ENCODE data around the gene TAL1.

TAL1 gene

DNA sequence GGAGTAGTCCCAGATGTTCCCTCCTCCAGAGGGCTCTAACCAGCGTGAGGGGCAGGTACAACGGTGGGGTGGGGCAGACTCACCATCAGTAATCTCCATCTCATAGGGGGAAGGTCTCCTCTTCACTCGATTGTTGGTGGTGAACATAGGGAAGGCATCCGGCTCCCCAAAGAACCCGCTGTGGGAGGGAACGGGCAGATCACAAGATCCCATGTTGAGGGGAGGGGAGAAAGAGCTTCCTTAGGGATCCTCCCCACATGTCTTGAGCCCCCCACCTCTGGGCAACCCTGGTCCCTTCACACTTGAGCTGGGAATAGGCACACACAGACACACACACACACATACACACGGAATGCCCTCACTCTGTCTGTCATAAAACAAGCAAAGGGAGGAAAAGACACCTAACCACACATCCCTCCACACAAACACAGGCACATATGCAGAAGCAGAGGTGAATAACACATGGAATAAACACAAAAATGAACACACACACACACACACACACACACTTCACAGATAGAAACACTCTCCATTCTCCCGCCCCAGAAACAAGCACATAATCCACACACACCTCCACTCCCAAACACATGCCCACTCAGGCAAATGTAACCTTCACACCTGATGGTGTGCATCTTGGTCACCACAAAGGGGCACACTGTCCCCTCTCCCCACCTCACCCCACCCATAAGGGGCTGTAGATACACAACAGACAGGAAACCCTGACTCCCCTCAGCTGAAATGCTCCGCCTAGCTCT lies 7.9 kb downstream of the TAL1 start:
- TF ChIP-seq, protein P1, sequence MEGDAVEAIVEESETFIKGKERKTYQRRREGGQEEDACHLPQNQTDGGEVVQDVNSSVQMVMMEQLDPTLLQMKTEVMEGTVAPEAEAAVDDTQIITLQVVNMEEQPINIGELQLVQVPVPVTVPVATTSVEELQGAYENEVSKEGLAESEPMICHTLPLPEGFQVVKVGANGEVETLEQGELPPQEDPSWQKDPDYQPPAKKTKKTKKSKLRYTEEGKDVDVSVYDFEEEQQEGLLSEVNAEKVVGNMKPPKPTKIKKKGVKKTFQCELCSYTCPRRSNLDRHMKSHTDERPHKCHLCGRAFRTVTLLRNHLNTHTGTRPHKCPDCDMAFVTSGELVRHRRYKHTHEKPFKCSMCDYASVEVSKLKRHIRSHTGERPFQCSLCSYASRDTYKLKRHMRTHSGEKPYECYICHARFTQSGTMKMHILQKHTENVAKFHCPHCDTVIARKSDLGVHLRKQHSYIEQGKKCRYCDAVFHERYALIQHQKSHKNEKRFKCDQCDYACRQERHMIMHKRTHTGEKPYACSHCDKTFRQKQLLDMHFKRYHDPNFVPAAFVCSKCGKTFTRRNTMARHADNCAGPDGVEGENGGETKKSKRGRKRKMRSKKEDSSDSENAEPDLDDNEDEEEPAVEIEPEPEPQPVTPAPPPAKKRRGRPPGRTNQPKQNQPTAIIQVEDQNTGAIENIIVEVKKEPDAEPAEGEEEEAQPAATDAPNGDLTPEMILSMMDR (IDR thresholded peaks at IDR 0.05; ENCODE audit: low read depth, low read length): no peak
- no peaks in the 10 kb centered on the region for H3K4me1 ChIP-seq
- peaks cover 57% of the 10 kb centered on the region for H3K27me3 ChIP-seq
- no peak overlapping the region for H3K4me3 ChIP-seq (ENCODE audit: low read depth, low read length)
- H3K9me3 ChIP-seq: no peaks in the 10 kb centered on the region
- no peaks in the 10 kb centered on the region for H3K36me3 ChIP-seq
- DNase-seq: no peak

DNA sequence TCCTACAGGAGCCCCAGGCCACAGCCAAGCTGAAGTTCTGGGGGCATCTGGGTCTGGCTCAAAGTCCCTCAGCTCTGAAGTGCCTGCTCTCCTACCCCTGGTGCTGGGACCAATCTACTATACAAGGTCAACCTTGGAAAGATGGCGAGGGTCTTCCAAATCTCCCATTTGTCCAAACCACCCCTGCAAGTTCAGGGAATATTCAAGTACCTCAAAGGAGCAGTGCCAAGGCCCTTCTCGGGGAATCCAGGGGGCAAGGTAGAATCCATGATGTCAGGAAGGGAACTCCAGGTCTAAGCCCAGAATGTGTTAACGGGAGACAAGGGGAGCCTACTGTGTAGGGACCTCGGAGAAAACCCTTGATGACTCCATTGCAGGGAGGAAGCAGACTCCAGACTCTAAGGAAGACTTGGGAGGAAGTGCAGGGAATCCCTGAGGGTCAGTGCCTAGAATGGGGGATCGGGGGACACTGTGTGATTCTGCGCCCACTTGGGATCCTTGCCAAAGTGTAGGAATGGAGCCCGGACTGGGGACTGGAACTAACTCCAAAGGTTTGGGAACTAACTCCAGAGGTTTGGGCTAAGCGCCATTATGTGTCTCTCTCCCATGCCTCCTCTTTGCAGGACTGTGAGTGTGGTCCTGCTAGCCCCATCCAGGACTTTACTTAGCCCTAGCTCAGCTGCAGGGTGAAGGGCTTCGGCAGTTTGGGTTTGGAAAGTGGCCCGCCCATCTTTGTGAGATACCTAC lies 8.7 kb downstream of the TAL1 start:
- Histone ChIP-seq H3K27me3 (peaks cover 52% of the 10 kb centered on the region), H3K36me3 (no peaks in the 10 kb centered on the region), H3K4me3 (ENCODE audit: low read depth, low read length) (no peak overlapping the region), H3K9me3 (no peaks in the 10 kb centered on the region), H3K4me1 (no peaks in the 10 kb centered on the region)
- TF ChIP-seq, protein P1 (IDR thresholded peaks at IDR 0.05; ENCODE audit: low read depth, low read length): no peak
- no peak for DNase-seq

DNA sequence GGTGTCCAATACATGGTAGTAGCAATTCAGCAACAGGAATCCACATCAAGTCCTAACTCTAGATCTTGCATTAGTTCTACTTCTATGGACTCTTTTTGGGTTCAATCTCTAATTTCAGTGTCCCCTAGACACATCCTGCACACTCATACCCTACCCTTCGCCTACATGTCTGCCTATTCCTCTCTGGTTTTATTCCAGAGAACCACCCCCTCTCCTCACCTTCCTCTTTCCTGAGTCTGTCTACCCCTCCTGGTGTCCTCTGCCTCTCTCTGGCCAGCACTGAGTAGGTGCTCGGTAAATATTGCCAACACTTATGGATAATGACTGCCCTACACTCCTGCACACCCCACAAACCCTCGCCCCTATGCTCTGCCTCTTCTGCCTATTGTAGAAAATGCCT lies 9.5 kb downstream of the TAL1 start:
- Histone ChIP-seq H3K4me1 (no peaks in the 10 kb centered on the region), H3K9me3 (no peaks in the 10 kb centered on the region), H3K27me3 (peaks cover 45% of the 10 kb centered on the region), H3K36me3 (no peaks in the 10 kb centered on the region), H3K4me3 (ENCODE audit: low read depth, low read length) (no peak overlapping the region)
- TF ChIP-seq, protein P1 (IDR thresholded peaks at IDR 0.05; ENCODE audit: low read depth, low read length): no peak
- no peak for DNase-seq

DNA sequence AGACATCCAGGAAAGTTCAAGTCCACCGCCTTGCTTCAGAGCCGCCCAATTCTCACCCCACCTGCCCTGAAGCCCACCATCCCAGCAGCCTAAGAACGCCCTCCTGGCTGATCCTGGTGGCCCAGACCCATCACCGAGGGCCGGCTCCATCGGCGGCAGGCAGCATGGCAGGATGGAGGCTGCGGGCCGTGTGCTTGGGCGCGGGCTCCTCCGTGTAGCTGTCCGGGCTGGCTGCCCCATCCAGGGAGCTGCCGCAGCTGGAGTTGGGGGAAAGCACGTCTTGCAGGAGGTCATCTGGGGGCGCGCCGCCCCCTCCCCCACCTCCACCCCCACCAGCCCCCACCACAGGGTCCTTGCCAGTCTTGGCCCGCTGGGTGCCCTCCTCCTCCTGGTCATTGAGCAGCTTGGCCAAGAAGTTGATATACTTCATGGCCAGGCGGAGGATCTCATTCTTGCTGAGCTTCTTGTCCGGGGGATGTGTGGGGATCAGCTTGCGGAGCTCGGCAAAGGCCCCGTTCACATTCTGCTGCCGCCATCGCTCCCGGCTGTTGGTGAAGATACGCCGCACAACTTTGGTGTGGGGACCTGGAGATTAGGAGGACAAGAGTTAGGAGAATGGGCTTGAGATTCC lies 12.3 kb downstream of the TAL1 start:
- H3K4me3 ChIP-seq (ENCODE audit: low read depth, low read length): no peak overlapping the region
- H3K4me1 ChIP-seq: no peaks in the 10 kb centered on the region
- TF ChIP-seq, protein P1 (IDR thresholded peaks at IDR 0.05; ENCODE audit: low read depth, low read length): no peak
- H3K9me3 ChIP-seq: no peaks in the 10 kb centered on the region
- no peak for DNase-seq
- H3K27me3 ChIP-seq: peaks cover 17% of the 10 kb centered on the region
- no peaks in the 10 kb centered on the region for H3K36me3 ChIP-seq

DNA sequence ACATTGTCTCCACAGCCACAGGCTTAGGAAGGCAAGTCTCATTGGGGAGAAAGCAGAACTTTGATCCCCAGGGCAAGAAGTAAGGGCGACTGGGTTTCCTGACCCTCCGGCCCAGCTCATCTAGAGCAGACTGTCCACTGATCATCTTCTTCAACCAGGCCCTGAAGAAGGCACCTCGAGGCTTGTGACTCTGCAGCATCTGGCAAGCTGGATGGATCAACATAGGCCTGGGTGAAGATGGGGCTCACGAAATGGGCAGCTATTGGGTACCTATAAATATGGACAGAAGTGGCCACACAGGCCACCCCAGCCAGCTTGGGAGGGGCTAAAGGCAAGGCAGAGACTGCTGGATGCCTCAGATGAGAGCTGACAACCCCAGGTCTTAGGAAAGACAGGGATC lies 13.0 kb downstream of the TAL1 start:
- no peaks in the 10 kb centered on the region for H3K4me1 ChIP-seq
- TF ChIP-seq, protein P1 (IDR thresholded peaks at IDR 0.05; ENCODE audit: low read depth, low read length): no peak
- H3K9me3 ChIP-seq: no peaks in the 10 kb centered on the region
- peaks cover 10% of the 10 kb centered on the region for H3K27me3 ChIP-seq
- no peaks in the 10 kb centered on the region for H3K36me3 ChIP-seq
- no peak for DNase-seq
- no peak overlapping the region for H3K4me3 ChIP-seq (ENCODE audit: low read depth, low read length)

Data from BE2C (cell line).